Prostate gland (tissue), 2 donors: ENCODE results near the gene ZNF292. TPM values are rescaled to one million over a fixed set of nuclear protein-coding genes. Genes with fewer than 3 reads are reported as not detected.
"Not testable (repeated sequence)": the region's sequence is repeated elsewhere in the genome, so short reads cannot be mapped to it uniquely, and the experiment has no call there.

Source experiments
- DNase-seq: peaks from one replicate; pipeline ENCODE4 v3.0.0-alpha.2; 2019; ENCODE audit warnings: low spot score
- H3K27ac ChIP-seq, 2 donors: fragments of 200-600 bp; sonication (generic); 2 replicates each; pipeline ENCODE4 v1.5.1; 2017 to 2019
- H3K27me3 ChIP-seq: fragments of 200-600 bp; sonication (generic); replicated peaks from 2 replicates; pipeline ENCODE4 v1.5.1; 2019; ENCODE audit not compliant: insufficient read depth
- H3K36me3 ChIP-seq, 2 donors: fragments of 200-600 bp; sonication (generic); 1 replicate in 1 of 2; 2 replicates in 1 of 2; pipeline versions ENCODE4 v1.5.1 to v1.8.1; 2017 to 2019
- H3K4me1 ChIP-seq: fragments of 200-600 bp; sonication (generic); replicated peaks from 2 replicates; pipeline ENCODE4 v1.5.1; 2019
- H3K4me3 ChIP-seq, 2 donors: fragments of 200-600 bp; sonication (generic); 2 replicates each; pipeline ENCODE4 v1.5.1; 2017 to 2019
- H3K9me3 ChIP-seq: fragments of 200-600 bp; sonication (generic); 2 replicates; pipeline ENCODE4 v1.5.1; 2017
- POLR2A ChIP-seq: fragments of 450-650 bp; IDR thresholded peaks from one replicate; pipeline ENCODE4 v1.6.1; 2016; ENCODE audit warnings: antibody characterized with exemption, mild to moderate bottlenecking
- POLR2AphosphoS5 ChIP-seq: sonication (generic); formaldehyde crosslinking; IDR thresholded peaks from one replicate; pipeline ENCODE4 v1.6.1; 2017; ENCODE audit warnings: antibody characterized with exemption
- WGBS: methylation state at CpG from one replicate; pipeline ENCODE4 v1.1.5; 2018; 5-methylcytosine and 5-hydroxymethylcytosine counted together
- intact Hi-C: fragments of 100-400 bp; cut with DNase I; formaldehyde crosslinking; loops from one replicate; pipeline ENCODE4 v1.14.2; 2022
- total RNA-seq, 2 donors: library from RNA; depleted of rRNA; stranded (reverse); fragments of >200 nt; gene quantifications; one replicate each; pipeline ENCODE4 v1.1.0, GENCODE V29; 2016
- TF ChIP-seq, protein P1 (sequence below), 4 experiments: fragments of 200-600 bp in 2 of 4; fragments of 450-650 bp in 2 of 4; sonication (generic) in 2 of 4; IDR thresholded peaks; 1 replicate in 3 of 4; 2 replicates in 1 of 4; pipeline ENCODE4 v1.5.1; 2016 to 2019; ENCODE audit warnings: antibody characterized with exemption in 4 of 4, mild to moderate bottlenecking in 2 of 4, moderate library complexity in 2 of 4

ZNF292 gene
- total RNA-seq, 2 donors from 2014 or later: 28.0 to 49.0 TPM

DNA sequence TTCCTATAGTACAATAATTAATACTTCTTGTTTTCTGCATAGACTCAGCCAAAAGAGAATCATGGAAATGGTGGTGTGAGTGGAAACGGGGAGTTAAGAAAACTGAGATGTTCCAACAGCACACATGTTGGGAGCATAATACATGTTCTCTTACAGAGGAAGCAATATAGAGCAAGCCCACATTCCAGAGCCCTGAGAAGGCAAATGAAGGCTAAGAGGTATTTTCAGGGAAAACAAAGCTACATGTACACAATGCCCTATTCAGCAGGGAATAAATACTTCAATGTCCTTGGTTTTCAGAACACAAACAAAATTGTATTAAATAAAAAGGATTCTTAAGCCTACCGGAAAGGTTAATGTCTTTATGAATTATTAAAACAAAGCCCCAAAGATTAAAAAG is 131.9 kb downstream of the ZNF292 start:
- no peak overlapping the region for H3K27ac ChIP-seq
- H3K36me3 ChIP-seq: no peaks in the 10 kb centered on the region
- no peaks in the 10 kb centered on the region for H3K27me3 ChIP-seq
- TF ChIP-seq POLR2AphosphoS5 (no peak), POLR2A (no peak)
- TF ChIP-seq, protein P1, sequence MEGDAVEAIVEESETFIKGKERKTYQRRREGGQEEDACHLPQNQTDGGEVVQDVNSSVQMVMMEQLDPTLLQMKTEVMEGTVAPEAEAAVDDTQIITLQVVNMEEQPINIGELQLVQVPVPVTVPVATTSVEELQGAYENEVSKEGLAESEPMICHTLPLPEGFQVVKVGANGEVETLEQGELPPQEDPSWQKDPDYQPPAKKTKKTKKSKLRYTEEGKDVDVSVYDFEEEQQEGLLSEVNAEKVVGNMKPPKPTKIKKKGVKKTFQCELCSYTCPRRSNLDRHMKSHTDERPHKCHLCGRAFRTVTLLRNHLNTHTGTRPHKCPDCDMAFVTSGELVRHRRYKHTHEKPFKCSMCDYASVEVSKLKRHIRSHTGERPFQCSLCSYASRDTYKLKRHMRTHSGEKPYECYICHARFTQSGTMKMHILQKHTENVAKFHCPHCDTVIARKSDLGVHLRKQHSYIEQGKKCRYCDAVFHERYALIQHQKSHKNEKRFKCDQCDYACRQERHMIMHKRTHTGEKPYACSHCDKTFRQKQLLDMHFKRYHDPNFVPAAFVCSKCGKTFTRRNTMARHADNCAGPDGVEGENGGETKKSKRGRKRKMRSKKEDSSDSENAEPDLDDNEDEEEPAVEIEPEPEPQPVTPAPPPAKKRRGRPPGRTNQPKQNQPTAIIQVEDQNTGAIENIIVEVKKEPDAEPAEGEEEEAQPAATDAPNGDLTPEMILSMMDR (IDR thresholded peaks at IDR 0.05): no peak
- H3K4me1 ChIP-seq: no peaks in the 10 kb centered on the region
- DNase-seq: no peak
- H3K4me3 ChIP-seq: no peak overlapping the region
- no peaks in the 10 kb centered on the region for H3K9me3 ChIP-seq
- WGBS: 88% methylated on average over 2 of the region's 2 CpGs
- intact Hi-C loops: no loop called here

- Histone ChIP-seq H3K4me3 (no peak overlapping the region), H3K9me3 (no peaks in the 10 kb centered on the region), H3K36me3 (no peaks in the 10 kb centered on the region), H3K27me3 (no peaks in the 10 kb centered on the region), H3K4me1 (no peaks in the 10 kb centered on the region), H3K27ac (no peak overlapping the region)
- TF ChIP-seq, protein P1 (IDR thresholded peaks at IDR 0.05): no peak
- no peak for TF ChIP-seq POLR2AphosphoS5
- TF ChIP-seq POLR2A: no peak
- intact Hi-C loops: no loop called here
- WGBS: 92% methylated on average over 3 of the region's 3 CpGs
- no peak for DNase-seq
These were observed 134.2 kb downstream of the ZNF292 start for GRCh38 chr6:87289571-87289970.

DNA sequence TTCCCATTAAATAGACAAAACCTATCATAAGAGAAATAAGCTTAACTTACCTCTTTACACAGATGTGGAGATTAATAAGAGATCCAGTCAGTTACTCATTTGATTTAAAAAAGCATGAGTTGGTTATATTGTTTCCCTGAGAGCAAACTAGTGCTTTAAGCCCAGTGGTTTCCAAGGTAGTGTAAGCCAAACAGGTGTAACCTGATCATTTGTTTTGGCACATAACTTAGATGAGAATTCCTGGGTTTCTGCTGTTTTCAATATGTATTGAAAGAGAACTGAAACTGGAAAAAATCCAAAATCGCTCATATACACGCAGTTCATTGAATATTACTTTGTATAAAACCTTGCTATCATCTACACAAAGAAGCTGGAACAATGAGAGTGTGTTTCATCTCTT is 136.5 kb downstream of the ZNF292 start:
- 37% methylated on average over 2 of the region's 2 CpGs for WGBS
- DNase-seq: no peak
- no peaks in the 10 kb centered on the region for H3K9me3 ChIP-seq
- H3K4me3 ChIP-seq: no peak overlapping the region
- intact Hi-C loops: no loop called here
- no peaks in the 10 kb centered on the region for H3K4me1 ChIP-seq
- H3K36me3 ChIP-seq: no peaks in the 10 kb centered on the region
- no peaks in the 10 kb centered on the region for H3K27me3 ChIP-seq
- TF ChIP-seq, protein P1 (IDR thresholded peaks at IDR 0.05): no peak
- TF ChIP-seq POLR2A (no peak), POLR2AphosphoS5 (no peak)
- no peak overlapping the region for H3K27ac ChIP-seq

DNA sequence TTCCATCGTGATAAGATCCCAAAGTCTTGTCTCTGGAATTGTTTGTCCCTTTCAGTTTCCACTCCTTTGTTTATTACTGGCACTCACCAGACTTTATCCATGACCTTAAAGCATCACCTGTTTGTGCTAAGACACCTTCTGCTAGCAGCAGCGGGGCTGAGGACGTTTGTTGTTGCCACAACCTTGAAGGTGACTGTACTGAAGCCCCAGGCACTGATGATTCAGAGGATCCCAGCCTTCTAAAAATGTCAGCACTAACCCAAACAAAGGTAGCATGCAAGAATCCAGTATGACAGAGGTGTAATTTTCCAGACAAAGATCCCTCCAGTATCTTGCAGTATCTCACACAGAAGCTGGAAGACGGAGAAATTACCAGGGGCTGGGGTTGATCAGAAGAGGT is 138.2 kb downstream of the ZNF292 start:
- Histone ChIP-seq H3K27me3 (no peaks in the 10 kb centered on the region), H3K27ac (no peak overlapping the region), H3K36me3 (no peaks in the 10 kb centered on the region), H3K4me1 (no peaks in the 10 kb centered on the region), H3K4me3 (no peak overlapping the region), H3K9me3 (no peaks in the 10 kb centered on the region)
- no peak for DNase-seq
- TF ChIP-seq POLR2AphosphoS5 (no peak), POLR2A (no peak)
- TF ChIP-seq, protein P1 (IDR thresholded peaks at IDR 0.05): no peak
- intact Hi-C loops: no loop called here
- 78% methylated on average over 4 of the region's 4 CpGs for WGBS

DNA sequence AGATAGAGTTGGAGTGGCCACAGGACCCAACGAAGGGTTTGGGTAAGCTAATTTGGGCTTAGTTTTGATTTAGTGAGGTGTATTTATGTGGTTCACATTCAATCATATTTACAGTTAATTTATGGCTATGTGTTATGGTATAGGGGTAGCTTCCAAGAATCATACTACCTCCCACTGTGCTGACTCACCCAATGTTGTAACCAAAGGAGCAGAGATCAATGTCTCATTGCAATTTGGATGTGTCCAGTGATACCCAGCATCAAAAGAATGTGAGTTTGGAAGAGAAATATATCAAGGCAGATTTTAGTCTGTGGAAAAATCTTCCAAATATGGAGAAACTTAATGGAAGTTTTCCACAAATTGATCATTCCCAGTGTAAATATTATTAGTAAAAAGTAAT is 141.8 kb downstream of the ZNF292 start:
- no peaks in the 10 kb centered on the region for H3K9me3 ChIP-seq
- TF ChIP-seq POLR2A: no peak
- TF ChIP-seq, protein P1 (IDR thresholded peaks at IDR 0.05): no peak
- TF ChIP-seq POLR2AphosphoS5: no peak
- DNase-seq: no peak
- intact Hi-C loops: no loop called here
- H3K36me3 ChIP-seq: no peaks in the 10 kb centered on the region
- no peak overlapping the region for H3K4me3 ChIP-seq
- H3K27ac ChIP-seq: no peak overlapping the region
- H3K27me3 ChIP-seq: no peaks in the 10 kb centered on the region
- WGBS: 78% methylated on average over 1 of the region's 1 CpG
- no peaks in the 10 kb centered on the region for H3K4me1 ChIP-seq

- H3K4me3 ChIP-seq, H3K27me3 ChIP-seq, intact Hi-C loops, H3K4me1 ChIP-seq, H3K9me3 ChIP-seq, DNase-seq, H3K27ac ChIP-seq, H3K36me3 ChIP-seq: not testable (repeated sequence)
- WGBS: 83% methylated on average over 9 of the region's 9 CpGs
These were observed 145.9 kb downstream of the ZNF292 start for GRCh38 chr6:87301277-87301676.
